ENCODE measurements around the gene RGCC.
"Not testable (repeated sequence)": the region's sequence is repeated elsewhere in the genome, so short reads cannot be mapped to it uniquely, and the experiment has no call there.

RGCC gene

GRCh38 chr13:41492432-41493260 lies 35.3 kb downstream of the RGCC start:
- no peak for DNase-seq

GRCh38 chr13:41494202-41494601 lies 36.9 kb downstream of the RGCC start:
- DNase-seq: no peak

- no peak for DNase-seq
These were observed 37.7 kb downstream of the RGCC start for GRCh38 chr13:41495044-41495443.

GRCh38 chr13:41496420-41497234 lies 39.3 kb downstream of the RGCC start:
- DNase-seq: no peak

- DNase-seq: no peak
These were observed 40.1 kb downstream of the RGCC start for GRCh38 chr13:41497436-41497835.

GRCh38 chr13:41499452-41499851 lies 42.1 kb downstream of the RGCC start:
- DNase-seq: no peak

GRCh38 chr13:41500511-41500910 lies 43.2 kb downstream of the RGCC start:
- DNase-seq: no peak

GRCh38 chr13:41501281-41501680 lies 43.9 kb downstream of the RGCC start:
- DNase-seq: no peak

- DNase-seq: no peak
These were observed 44.7 kb downstream of the RGCC start for GRCh38 chr13:41502031-41502430.

GRCh38 chr13:41502673-41503072 lies 45.3 kb downstream of the RGCC start:
- DNase-seq: no peak

- no peak for DNase-seq
These were observed 46.0 kb downstream of the RGCC start for GRCh38 chr13:41503356-41503755.

GRCh38 chr13:41504657-41505056 lies 47.3 kb downstream of the RGCC start:
- not testable (repeated sequence) for DNase-seq

- DNase-seq: no peak
These were observed 48.0 kb downstream of the RGCC start for GRCh38 chr13:41505209-41505835.

GRCh38 chr13:41506312-41506711 lies 49.0 kb downstream of the RGCC start:
- DNase-seq: no peak

- no peak for DNase-seq
These were observed 52.6 kb downstream of the RGCC start for GRCh38 chr13:41509971-41510370.

- DNase-seq: no peak
These were observed 54.5 kb downstream of the RGCC start for GRCh38 chr13:41511827-41512226.

GRCh38 chr13:41512441-41512840 lies 55.1 kb downstream of the RGCC start:
- DNase-seq: no peak

- DNase-seq: no peak
These were observed 56.2 kb downstream of the RGCC start for GRCh38 chr13:41513600-41513999.

- no peak for DNase-seq
These were observed 57.6 kb downstream of the RGCC start for GRCh38 chr13:41514853-41515395.

- DNase-seq: no peak
These were observed 58.3 kb downstream of the RGCC start for GRCh38 chr13:41515491-41516139.

- DNase-seq: no peak
These were observed 58.8 kb downstream of the RGCC start for GRCh38 chr13:41516166-41516565.

GRCh38 chr13:41516760-41517159 lies 59.4 kb downstream of the RGCC start:
- DNase-seq: no peak
